GM18498 (cell line): ENCODE data around the gene SELENOW.
"Not testable (repeated sequence)": the region's sequence is repeated elsewhere in the genome, so short reads cannot be mapped to it uniquely, and the experiment has no call there.

ENCODE experiments used
- ATAC-seq: cut with Tn5 transposase; IDR thresholded peaks from one replicate; pipeline ENCODE4 v1.9.1; 2021; ENCODE audit warnings: mild to moderate bottlenecking, moderate library complexity; ENCODE audit not compliant: unreplicated experiment

The SELENOW gene

DNA sequence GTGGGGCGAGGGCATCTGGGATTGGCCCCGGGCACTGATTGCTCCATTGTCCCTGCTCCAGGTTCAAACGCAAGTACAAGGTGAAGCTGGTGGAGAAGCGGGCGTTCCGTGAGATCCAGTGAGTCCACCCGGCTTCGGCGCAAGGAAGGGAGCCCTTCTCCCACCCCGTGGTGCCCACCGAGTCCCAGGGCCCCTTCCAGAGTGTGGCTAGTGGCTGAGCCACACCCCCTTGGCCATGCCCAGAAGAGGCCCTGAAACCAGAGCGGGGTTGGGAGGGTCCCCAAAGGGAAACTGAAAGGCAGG is 21.9 kb upstream of the SELENOW start:
- no peak for ATAC-seq

DNA sequence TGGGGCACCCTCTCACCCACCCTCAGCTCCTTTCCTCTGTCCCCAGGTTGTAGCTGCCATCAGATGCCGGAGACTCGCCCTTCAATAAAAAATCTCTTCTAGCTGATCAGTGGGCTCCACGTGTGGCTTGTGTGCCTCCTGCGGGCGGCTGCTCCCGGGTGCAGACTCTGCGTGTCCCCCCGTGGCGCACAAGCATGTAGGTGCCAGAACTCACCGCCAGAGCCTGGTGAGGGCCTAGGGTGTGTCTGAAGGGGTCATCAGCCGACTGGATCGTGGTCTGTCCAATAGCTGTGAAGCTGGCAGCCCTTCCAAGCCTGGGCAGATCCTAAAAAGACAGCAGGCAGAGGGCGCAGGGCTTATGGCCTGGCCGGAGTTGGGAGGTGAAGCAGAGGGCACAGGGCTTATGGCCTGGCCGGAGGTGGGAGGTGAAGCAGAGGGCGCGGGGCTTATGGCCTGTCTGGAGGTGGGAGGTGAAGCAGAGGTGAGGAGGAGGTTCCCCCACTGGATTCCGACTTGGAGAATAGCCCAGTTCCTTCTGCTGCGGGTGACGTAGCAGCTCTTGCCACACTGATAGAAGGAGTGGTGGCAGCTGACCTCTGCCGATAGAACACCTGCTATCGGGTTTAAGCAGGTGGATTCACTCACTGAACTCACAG is 21.4 kb upstream of the SELENOW start:
- no peak for ATAC-seq

DNA sequence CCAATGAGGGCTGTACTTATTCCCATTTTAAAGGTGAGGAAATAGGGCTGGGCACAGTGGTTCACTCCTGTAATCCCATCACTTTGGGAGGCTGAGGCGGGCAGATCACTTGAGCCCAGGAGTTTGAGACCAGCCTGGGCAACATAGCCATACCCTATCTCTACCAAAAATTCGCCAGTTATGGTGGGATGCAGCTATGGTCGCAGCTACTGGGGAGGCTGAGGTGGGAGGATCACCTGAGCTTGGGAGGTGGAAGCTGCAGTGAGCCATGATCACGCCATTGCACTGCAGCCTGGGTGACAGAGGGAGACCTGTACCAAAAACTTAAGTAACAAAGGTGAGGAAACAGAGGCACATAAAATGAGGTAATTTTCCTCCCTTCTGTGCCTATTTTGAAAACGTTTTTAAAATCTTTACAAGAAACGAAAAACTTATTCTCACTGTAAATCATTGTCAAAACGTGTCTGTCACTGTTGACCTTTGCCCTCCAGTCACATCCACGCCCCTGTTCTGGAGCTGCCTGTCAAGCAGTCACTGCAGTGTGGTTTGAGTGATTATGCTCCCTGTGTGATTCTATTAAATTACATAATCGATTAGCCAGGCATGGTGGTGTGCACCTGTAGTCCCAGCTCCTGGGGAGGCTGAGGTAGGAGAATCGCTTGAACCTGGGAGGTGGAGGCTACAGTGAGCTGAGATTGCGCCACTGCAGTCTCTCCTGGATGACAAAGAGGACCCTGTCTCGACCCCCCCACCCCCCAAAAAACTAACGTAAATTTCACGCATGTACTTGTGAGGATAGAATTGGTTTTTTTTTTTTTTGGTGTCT is 20.7 kb upstream of the SELENOW start:
- ATAC-seq, result no peak

DNA sequence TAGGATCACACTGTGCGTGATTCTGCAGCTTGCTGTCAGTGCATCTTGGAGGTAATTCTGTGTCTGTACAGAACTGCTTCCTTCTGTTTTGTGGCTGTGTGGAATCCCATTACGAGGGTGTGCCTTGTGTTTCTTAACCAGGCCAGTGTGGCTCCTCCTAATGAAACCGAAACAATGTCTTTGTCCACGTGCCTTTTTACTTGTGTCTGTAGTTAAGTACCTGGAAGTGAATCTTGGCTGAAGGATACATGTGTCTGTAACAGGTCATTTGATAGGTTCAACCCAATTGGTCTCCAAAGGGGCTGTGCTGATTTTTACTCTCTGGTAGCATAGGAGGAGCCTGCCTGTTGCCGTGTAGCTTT is 20.1 kb upstream of the SELENOW start:
- ATAC-seq, result no peak

DNA sequence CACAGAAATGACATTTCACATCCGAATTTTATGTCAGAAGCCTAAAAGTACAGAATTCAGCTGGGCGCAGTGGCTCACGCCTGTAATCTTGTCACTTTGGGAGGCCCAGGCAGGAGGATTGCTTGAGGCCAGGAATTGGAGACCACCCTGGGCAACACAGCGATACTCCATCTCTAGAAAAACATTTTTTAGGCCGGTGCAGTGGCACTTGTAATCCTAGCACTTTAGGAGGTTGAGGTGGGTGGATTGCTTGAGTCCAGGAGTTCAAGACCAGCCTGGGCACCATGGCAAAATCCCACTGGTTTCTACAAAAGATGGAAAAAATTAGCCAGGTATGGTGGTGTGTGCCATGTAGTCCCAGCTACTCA is 17.9 kb upstream of the SELENOW start:
- ATAC-seq, result no peak

DNA sequence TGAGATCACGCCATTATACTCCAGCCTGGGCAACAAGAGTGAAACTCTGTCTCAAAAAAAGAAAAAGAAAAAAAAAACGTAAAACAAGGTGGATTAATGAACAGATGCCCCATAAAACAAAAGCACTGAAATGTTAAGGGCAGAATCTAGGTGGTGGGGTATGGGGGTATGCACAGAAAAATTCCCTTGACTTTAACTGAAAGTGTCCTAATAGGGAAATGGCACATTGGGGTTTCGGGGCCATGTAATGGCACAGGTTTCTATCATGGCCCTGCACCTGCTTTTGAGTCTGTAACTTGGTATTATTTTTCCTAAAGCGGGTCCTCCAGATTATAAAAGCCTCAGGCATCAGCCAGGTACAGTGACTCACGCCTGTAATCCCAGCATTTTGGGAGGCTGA is 16.9 kb upstream of the SELENOW start:
- ATAC-seq, result no peak

DNA sequence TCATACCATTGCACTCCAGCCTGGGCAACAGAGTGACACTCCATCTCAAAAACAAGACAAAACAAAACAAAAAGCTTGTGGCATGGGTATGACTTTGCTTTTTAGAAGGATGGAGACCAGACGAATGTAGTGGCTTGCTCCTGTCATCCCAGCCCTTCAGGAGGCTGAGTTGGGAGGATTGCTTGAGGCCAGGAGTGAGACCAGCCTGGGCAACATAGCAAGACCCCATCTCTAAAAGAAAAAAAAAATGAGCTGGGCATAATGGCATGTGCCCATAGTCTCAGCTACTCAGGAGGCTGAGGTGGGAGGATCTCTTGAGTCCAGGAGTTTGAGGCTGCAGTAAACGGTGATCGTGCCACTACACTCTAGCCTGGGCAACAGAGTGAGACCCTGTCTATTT is 16.4 kb upstream of the SELENOW start:
- ATAC-seq, result no peak

DNA sequence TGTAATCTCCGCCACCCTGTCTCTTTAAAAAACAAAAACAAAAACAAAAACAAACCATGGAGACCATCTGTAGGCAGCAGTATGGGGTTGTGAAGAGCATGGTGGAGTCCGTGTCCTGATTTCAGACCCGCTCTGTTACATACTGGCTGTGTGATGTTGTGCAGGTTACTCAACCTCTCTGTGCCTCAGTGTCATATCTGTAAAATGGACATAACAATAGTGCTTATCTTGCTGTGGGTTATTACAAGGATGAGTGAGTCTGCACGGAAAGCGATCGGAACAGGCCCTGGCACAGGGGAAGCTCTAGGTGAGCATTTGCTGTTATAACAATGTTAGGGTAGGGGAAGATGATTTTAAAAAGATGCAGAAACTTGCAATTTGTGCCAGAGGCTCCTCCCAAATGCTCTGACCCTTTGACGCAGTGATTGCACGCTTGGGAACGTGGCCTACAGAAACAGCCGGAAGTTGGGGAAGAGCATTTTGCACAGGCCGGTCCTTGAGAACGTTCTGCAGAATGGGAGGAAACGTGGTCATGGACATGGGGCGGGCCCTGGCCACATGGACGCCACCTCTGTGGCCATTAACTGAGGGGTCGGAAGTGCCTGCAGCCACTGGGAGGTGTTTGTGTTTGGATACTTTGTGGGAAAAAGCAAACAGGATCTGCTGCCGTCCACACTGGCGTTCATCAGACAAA is 15.7 kb upstream of the SELENOW start:
- no peak for ATAC-seq

DNA sequence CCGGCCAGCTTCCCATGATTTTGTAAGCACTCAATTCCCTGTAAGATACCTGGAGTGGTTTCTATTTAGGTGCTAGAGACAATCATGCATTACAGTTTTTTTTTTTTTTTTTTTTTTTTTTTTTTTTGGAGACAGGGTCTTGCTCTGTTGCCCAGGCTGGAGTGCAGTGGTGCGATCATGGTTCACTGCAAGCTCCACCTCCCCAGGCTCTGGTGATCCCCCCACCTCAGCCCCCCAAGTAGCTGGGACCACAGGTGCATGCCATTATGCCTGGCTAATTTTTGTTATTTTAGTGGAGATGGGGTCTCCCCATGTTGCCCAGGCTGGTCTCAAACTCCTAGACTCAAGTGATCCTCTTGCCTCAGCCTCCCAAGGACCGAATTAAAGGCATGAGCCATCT is 13.8 kb upstream of the SELENOW start:
- ATAC-seq, result not testable (repeated sequence)

DNA sequence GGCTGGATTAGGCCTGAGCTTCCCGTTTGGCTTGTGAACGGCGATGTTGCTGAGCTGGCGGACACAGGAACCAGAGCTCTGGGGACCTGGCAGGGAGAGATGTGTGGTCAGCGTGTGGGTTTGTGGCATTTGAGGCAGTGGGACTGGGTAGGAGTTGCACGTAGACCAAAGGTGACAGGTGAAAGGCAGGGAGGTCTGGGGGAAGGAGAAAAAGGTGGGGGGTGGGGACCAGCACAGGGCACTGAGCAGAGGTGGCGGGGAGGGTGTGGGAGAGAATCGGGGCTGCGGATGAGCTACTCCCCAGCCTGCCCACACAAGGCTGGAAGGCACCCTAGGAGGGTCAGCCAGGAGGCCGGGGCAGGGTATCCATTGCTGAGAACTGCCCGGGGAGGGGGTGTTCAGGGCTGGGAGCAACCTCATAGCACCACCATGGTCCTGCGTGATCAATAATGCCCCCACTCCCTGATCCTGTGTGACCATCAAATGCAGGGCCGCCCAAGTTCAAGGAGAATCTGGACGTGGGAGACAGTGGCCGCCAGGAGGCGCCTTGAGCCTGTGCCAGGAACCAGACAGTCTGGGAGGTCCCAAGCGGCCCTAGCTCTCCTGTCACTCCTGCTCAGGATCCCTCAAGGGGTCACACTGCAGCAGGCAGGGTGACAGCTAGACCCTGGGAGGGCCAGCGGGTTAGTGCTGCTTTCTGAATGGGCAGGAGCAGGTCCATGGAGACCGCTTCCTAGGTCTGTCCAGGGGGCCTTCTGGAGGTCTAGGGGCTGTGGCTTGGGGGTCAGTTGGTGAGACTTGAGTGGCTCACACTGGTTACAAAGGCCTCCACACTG is 12.8 kb upstream of the SELENOW start:
- ATAC-seq, result no peak

DNA sequence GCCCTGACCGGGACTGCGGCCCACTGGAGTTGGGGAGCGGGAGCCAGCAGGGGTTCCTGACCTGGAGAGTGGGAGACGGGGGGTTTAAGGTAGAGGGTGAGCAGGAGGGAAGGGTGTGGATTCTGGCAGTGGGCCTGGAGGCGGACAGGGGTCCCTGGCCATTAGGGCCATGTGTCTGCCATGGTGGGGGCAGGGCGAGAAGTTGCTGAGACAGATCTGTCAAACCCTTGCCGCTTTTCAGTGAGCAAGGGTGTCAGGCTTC is 12.2 kb upstream of the SELENOW start:
- no peak for ATAC-seq

DNA sequence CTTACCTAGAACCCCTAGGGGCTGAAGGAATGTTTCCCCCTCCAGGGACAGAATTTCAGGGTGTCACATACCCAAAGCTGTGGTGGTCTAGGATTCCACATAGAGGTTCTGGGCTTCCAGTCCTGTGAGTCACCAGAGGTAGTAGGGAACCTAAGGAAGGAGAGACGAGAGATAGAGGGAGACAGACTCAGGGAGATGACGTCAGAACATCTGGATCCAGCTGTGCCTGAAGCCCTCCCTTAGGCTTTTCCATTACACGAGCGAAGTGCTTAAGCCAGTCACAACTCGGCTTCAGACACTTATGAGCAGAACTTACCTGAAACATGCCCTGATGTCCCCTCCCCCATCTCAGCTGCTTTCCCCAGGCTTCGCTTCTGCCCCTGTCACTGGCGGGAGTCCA is 11.8 kb upstream of the SELENOW start:
- no peak for ATAC-seq

DNA sequence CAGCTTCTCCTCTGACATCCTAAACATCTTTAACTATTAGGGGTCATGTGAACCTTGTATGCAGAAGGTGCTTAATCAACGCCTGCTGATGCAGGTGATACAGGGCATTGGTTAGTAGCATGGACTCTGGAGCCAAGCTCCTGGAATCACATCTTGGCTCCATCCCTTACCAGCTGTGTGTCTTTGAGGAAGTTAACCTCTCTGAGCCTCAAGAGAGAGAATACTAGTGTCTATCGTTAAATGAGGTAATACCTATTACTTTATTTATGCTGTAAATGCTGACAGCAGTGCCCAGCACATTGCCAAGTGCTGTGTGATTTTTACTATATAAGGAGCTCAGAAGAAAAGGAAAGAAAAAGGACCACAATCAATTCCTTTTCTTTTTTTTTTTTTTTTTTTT is 11.2 kb upstream of the SELENOW start:
- no peak for ATAC-seq

DNA sequence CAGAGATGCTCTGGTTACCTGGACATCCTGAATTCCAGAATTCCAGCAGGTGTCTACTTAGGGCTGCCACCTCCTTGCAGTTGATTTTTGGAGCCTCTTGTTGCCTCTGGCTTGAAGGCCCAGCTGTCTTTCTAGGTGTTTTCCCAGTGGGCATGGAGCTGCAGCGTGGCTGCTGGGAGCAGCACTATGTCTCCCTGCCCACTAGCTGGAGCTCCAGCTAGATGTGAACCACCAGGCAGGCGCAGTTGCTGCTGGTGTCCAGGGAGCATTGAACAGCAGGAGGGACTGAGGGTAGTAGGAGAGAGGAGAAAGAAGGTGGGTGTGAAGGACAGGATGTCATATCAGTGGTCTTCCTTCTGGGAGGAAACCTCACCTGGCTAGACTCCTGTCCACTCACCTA is 9.9 kb upstream of the SELENOW start:
- no peak for ATAC-seq

DNA sequence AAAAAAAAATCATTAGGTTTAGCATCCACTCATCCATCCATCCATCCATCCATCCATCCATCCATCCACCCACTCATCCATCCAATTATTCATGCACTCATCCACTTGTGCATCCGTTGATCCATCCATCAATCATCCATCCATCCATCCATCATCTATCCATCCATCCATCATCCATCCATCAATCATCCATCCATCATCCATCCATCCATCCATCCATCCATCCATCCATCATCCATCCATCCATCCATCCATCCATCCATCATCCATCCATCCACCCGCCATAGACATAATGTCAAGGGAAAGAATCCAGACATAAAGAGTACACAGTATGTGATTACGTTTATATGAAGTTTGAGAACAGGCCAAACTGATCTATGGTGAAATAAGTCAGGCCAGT is 9.0 kb upstream of the SELENOW start:
- ATAC-seq, result no peak

DNA sequence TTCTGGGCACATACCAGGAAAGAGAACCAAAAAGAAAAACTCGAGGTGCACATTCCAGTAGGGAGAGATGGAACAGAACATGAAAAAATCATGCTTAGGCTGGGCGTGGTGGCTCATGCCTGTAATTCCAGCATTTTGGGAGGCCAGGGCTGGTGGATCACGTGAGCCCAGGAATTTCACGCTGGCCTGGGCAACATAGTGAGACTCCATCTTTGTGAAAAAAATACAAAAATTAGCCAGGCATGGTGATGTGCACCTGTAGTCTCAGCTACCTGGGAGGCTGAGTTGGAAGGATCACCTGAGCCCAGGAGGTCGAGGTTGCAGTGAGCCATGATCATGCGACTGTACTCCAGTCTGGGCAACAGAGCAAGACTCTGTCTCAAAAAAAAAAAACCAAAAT is 7.2 kb upstream of the SELENOW start:
- not testable (repeated sequence) for ATAC-seq

DNA sequence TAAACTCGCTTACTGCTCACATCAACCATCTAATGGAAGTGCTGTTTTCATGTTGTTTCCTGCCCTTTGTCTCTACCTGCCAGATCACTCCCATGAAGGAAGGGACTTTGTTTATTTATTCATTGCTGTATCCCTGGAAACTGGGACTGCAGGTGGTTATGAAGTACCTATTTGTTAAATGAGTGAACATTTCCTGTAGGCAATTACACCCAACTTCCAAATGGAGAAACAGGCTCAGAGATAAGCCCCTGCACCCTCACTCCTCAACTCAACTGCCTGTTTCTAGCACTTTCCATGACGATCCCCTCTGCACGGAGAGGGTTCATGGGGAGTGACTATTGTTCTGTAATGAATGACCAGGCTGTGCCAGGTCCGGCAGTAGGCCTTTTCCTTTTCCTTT is 1.9 kb upstream of the SELENOW start:
- no peak for ATAC-seq

DNA sequence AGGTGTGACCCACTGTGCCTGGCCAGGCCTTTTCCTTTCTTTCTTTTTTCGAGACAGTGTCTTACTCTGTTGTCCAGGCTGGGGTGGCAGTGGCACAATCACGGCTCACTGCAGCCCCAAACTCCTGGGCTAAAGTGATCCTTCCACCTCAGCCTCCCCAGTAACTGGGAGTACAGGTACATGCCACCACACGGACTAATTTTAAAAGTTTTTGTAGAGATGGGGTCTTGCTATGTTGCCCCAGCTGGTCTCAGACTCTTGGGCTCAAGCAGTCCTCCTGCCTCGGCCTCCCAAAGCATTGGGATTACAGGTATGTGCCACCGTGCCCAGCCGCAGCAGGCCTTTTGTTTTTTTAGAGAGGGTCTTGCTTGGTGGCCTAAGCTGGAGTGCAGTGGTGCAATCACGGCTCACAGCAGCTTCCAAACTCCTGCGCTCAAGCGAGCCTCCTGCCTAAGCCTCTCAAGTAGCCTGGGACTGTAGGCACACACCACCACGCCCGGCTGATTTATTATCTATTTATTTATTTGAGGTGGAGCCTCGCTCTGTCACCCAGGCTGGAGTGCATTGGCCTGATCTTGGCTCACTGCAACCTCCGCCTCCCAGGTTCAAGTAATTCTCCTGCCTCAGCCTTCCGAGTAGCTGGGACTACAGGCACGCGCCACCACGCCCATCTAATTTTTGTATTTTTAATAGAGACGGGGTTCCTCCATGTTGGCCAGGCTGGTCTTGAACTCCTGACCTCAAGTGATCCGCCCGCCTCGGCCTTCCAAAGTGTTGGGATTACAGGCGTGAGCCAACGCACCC is 1.1 kb upstream of the SELENOW start:
- not testable (repeated sequence) for ATAC-seq

DNA sequence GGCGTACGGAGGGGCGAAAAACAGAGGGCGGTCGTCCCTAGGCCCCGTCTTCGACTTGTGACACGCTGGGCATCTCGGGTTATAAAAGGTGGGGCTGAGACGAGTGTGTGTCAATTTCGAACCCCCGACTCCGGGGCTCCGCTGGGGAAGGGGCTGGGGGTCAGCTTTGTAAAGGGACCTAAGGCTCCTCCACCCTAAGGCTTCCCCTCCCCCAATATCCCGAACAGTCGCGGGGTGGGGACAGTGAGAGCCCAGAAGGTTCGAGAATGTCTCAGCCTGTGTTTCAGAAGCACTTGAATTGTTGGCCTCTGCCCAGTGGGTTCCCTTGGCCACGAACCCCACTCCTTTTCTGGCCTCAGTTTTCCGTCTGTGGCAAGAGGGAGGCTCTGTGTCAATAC is 450 bp downstream of the SELENOW start:
- ATAC-seq, result no peak

DNA sequence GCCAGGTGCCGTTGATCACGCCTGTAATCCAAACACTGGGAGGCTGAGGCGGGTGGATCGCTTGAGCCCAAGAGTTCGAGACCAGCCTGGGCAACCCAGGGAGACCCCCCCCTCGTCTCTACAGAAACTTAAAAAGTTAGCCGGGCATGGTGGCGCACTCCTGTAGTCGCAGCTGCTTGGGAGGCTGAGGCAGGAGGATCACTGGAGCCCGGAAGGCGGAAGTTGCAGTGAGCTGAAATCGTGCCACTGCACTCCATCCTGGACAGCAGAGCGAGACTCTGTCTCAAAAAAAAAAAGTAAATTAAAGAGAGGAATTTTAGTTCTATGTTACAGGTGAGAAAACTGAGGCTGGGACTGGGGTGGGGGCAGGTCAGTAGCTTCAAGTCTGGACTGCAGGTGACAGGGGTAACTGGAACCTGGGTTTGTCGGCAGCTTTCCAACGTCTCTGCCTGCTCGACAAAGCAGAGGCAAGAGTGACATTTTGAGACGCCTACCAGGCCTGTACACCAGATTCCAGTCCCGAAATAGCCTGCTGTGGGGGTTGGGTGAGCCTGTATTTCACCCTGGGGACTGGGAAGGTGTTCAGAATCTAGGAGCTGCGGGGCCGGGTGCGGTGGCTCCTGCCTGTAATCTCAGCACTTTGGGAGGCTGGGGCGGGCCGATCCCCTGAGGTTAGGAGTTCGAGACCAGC is 1.2 kb downstream of the SELENOW start:
- no peak for ATAC-seq

DNA sequence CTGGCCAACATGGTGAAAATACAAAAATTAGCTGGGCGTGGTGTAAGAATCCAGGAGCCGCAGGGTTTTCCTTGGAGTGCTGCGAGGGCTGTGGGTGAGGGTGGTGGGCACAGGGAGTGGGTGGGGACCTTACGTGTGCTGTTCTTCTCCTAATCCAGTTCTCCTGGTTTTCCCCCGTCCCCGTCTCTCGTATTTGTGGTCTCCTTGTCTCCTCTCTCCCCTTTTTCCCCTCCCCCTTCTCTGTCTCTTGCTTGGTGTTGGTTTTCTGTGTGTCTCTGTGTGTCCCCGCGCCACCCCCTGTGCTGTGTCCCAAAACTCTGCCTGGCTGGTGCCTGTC is 1.7 kb downstream of the SELENOW start:
- no peak for ATAC-seq
